ENCODE results near the gene SDF2L1. TPM values are rescaled to one million over a fixed set of nuclear protein-coding genes. Genes with fewer than 3 reads are reported as not detected.
A peak's percentile ranks its signal among the peaks of the same experiment; 100 is the strongest.

Gene SDF2L1
- total RNA-seq, 1 donor from 2014 or later: 43.3 TPM

- no peak for TF ChIP-seq CTCF (IDR thresholded peaks at IDR 0.05)
- H3K4me1 Mint-ChIP-seq: peaks cover 30% of the 10 kb centered on the region
- DNase-seq (no peak), ATAC-seq (ENCODE audit: low read depth) (no peak)
- no peak overlapping the region for H3K27ac Mint-ChIP-seq
- no peaks in the 10 kb centered on the region for H3K27me3 Mint-ChIP-seq
- H3K4me3 Mint-ChIP-seq: no peak overlapping the region
- peaks cover 56% of the 10 kb centered on the region for H3K36me3 Mint-ChIP-seq (ENCODE audit: low read depth)
- CTCF ChIA-PET: no interaction called here
- intact Hi-C loops (cut with micrococcal nuclease): no loop called here
- no peaks in the 10 kb centered on the region for H3K9me3 Mint-ChIP-seq
- POLR2A ChIA-PET: no interaction called here
Observed at GRCh38 chr22:21598302-21598701, 43.8 kb upstream of the SDF2L1 start.

GRCh38 chr22:21599053-21599893 is 42.8 kb upstream of the SDF2L1 start:
- no peak overlapping the region for H3K27ac Mint-ChIP-seq
- TF ChIP-seq CTCF (IDR thresholded peaks at IDR 0.05): no peak
- ChIA-PET POLR2A (no interaction called here), CTCF (no interaction called here)
- intact Hi-C loops (cut with micrococcal nuclease): no loop called here
- no peak overlapping the region for H3K4me3 Mint-ChIP-seq
- no peak for ATAC-seq (ENCODE audit: low read depth)
- no peaks in the 10 kb centered on the region for H3K27me3 Mint-ChIP-seq
- H3K4me1 Mint-ChIP-seq: peaks cover 26% of the 10 kb centered on the region
- H3K9me3 Mint-ChIP-seq: no peaks in the 10 kb centered on the region
- H3K36me3 Mint-ChIP-seq (ENCODE audit: low read depth): peaks cover 46% of the 10 kb centered on the region
- DNase-seq: no peak

- H3K4me1 Mint-ChIP-seq: peaks cover 35% of the 10 kb centered on the region
- intact Hi-C loops (cut with micrococcal nuclease): no loop called here
- H3K27ac Mint-ChIP-seq: peak overlapping the region; percentile 31
- POLR2A ChIA-PET: interaction anchor here (1.1 kb wide), 1 partner anchor 12 kb away, joined by 4 read pairs; no protein-coding TSS in a partner anchor
- no peak overlapping the region for H3K4me3 Mint-ChIP-seq
- no peaks in the 10 kb centered on the region for H3K9me3 Mint-ChIP-seq
- H3K27me3 Mint-ChIP-seq: no peaks in the 10 kb centered on the region
- CTCF ChIA-PET: no interaction called here
- no peak for ATAC-seq (ENCODE audit: low read depth)
- TF ChIP-seq CTCF (IDR thresholded peaks at IDR 0.05): no peak
- no peak for DNase-seq
- H3K36me3 Mint-ChIP-seq (ENCODE audit: low read depth): peaks cover 25% of the 10 kb centered on the region
Observed at GRCh38 chr22:21602579-21602978, 39.5 kb upstream of the SDF2L1 start.

- peaks cover 21% of the 10 kb centered on the region for H3K36me3 Mint-ChIP-seq (ENCODE audit: low read depth)
- no peaks in the 10 kb centered on the region for H3K9me3 Mint-ChIP-seq
- DNase-seq: no peak
- no peak for TF ChIP-seq CTCF (IDR thresholded peaks at IDR 0.05)
- intact Hi-C loops (cut with micrococcal nuclease): no loop called here
- ChIA-PET CTCF (no interaction called here), POLR2A (interaction anchor here (0.7 kb wide), 1 partner anchor 14 kb away, joined by 3 read pairs; no protein-coding TSS in a partner anchor)
- no peak for ATAC-seq (ENCODE audit: low read depth)
- peaks cover 31% of the 10 kb centered on the region for H3K4me1 Mint-ChIP-seq
- H3K27me3 Mint-ChIP-seq: no peaks in the 10 kb centered on the region
- H3K27ac Mint-ChIP-seq: no peak overlapping the region
- H3K4me3 Mint-ChIP-seq: no peak overlapping the region
Observed at GRCh38 chr22:21603973-21604372, 38.1 kb upstream of the SDF2L1 start.

GRCh38 chr22:21605887-21606564 is 36.1 kb upstream of the SDF2L1 start:
- ChIA-PET CTCF (no interaction called here), POLR2A (interaction anchor here (0.6 kb wide), 1 partner anchor 8 kb away, joined by 4 read pairs; no protein-coding TSS in a partner anchor)
- Mint-ChIP-seq H3K36me3 (ENCODE audit: low read depth) (peaks cover 25% of the 10 kb centered on the region), H3K27me3 (no peaks in the 10 kb centered on the region), H3K27ac (no peak overlapping the region), H3K4me3 (no peak overlapping the region), H3K9me3 (no peaks in the 10 kb centered on the region), H3K4me1 (peaks cover 24% of the 10 kb centered on the region)
- intact Hi-C loops (cut with micrococcal nuclease): no loop called here
- TF ChIP-seq CTCF (IDR thresholded peaks at IDR 0.05): no peak
- no peak for DNase-seq
- no peak for ATAC-seq (ENCODE audit: low read depth)

All from activated B cell treated with CpG ODN at 0.5 μM for 24 hours (primary cell).